ENCODE data around the gene TMEM176B. TPM values are rescaled to one million over a fixed set of nuclear protein-coding genes. Genes with fewer than 3 reads are reported as not detected.

The TMEM176B gene
- total RNA-seq, 1 donor from 2014 or later: not detected

DNA sequence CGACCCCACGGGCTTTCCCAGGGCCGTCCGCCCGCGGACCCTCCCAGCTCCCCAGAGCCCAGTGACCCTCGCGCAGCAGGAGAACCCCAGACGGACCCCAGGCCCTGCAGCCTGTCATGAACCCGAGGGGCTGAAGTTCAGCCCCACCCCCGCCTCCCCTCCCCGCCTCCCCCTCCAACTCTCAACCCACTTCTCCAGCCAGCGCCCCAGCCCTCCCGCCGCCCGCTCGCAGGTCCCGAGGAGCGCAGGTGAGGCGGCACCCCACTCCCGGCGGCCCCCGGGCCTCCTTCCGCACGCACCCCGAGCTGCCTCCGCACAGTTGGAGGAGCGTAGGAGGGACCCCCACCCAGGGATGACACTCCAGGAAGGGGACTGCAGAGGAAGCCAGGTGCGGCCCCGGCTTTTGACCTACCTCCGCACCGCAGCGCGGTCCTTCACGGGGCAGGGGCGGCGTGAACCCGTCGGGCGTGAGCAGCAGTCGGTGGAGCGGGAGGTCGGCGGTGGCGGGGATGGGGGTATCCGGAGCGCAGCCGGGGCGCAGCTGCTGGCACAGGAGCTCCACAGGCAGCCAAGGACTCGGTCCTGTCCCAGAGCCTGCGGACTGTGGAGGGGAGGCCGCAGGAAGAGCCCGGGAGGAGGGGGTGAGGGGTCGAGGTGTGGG is 547 bp upstream of the TMEM176B start, which contains the start of gene TMEM176A:
TMEM176A (plus strand) TSS at position 189 of the 661 bp plus-strand sequence. CDS start 782 bp downstream, outside the sequence.
- Histone ChIP-seq H3K27me3 (ENCODE audit: control insufficient read depth, insufficient read depth, low read length) (peaks cover 19% of the 10 kb centered on the region), H3K36me3 (ENCODE audit: control insufficient read depth, insufficient read depth, low read length) (no peaks in the 10 kb centered on the region), H3K4me3 (ENCODE audit: low read depth, low read length) (no peak within 1 kb of the TSS)
- FAIRE-seq (no peak), DNase-seq (ENCODE audit: low read depth) (no peak)
- TF ChIP-seq, protein P1, sequence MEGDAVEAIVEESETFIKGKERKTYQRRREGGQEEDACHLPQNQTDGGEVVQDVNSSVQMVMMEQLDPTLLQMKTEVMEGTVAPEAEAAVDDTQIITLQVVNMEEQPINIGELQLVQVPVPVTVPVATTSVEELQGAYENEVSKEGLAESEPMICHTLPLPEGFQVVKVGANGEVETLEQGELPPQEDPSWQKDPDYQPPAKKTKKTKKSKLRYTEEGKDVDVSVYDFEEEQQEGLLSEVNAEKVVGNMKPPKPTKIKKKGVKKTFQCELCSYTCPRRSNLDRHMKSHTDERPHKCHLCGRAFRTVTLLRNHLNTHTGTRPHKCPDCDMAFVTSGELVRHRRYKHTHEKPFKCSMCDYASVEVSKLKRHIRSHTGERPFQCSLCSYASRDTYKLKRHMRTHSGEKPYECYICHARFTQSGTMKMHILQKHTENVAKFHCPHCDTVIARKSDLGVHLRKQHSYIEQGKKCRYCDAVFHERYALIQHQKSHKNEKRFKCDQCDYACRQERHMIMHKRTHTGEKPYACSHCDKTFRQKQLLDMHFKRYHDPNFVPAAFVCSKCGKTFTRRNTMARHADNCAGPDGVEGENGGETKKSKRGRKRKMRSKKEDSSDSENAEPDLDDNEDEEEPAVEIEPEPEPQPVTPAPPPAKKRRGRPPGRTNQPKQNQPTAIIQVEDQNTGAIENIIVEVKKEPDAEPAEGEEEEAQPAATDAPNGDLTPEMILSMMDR (IDR thresholded peaks at IDR 0.05; ENCODE audit: insufficient read depth, low read length, severe bottlenecking): no peak

DNA sequence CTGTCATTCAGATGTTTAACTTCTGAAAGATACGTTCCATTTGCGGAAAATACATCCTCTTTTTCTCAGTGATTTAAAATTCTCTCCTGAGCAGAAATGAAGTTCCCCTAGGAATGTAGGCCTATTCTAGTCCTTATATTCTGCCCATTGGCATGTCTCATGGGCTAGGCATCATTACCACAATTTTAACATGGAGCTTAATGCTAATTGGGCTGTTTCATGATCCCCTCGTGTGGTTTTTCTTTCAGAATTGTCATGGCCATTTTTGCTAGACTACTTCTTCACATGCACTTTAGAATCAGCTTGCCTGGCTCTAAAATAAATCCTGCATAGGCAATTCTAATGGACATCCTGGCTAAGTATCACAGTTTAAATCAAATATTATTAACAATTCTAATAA is 1.0 kb downstream of the TMEM176B start:
- FAIRE-seq: no peak
- TF ChIP-seq, protein P1 (IDR thresholded peaks at IDR 0.05; ENCODE audit: insufficient read depth, low read length, severe bottlenecking): no peak
- DNase-seq (ENCODE audit: low read depth): no peak
- H3K4me3 ChIP-seq (ENCODE audit: low read depth, low read length): no peak overlapping the region
- no peaks in the 10 kb centered on the region for H3K36me3 ChIP-seq (ENCODE audit: control insufficient read depth, insufficient read depth, low read length)
- H3K27me3 ChIP-seq (ENCODE audit: control insufficient read depth, insufficient read depth, low read length): peaks cover 20% of the 10 kb centered on the region

DNA sequence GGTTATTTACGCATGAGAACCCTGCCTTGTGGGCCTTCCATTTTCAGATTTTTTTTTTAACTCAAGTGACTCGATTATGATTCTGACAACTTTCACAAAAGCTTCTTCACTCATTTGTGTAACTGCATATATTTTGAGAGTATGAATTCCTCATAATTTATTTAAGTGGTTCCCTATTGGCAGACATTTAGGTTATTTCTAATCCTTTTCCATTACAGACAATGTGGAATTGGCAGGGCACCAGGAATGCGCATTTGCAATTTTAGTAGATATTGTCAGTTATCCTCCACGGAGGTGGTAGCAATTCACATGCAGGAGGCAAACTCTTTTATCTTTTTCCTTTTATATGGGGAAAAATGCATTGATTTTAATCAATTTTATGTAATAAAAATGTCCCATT is 2.5 kb downstream of the TMEM176B start:
- Histone ChIP-seq H3K4me3 (ENCODE audit: low read depth, low read length) (no peak overlapping the region), H3K27me3 (ENCODE audit: control insufficient read depth, insufficient read depth, low read length) (peaks cover 18% of the 10 kb centered on the region), H3K36me3 (ENCODE audit: control insufficient read depth, insufficient read depth, low read length) (no peaks in the 10 kb centered on the region)
- TF ChIP-seq, protein P1 (IDR thresholded peaks at IDR 0.05; ENCODE audit: insufficient read depth, low read length, severe bottlenecking): no peak
- FAIRE-seq (no peak), DNase-seq (ENCODE audit: low read depth) (no peak)

DNA sequence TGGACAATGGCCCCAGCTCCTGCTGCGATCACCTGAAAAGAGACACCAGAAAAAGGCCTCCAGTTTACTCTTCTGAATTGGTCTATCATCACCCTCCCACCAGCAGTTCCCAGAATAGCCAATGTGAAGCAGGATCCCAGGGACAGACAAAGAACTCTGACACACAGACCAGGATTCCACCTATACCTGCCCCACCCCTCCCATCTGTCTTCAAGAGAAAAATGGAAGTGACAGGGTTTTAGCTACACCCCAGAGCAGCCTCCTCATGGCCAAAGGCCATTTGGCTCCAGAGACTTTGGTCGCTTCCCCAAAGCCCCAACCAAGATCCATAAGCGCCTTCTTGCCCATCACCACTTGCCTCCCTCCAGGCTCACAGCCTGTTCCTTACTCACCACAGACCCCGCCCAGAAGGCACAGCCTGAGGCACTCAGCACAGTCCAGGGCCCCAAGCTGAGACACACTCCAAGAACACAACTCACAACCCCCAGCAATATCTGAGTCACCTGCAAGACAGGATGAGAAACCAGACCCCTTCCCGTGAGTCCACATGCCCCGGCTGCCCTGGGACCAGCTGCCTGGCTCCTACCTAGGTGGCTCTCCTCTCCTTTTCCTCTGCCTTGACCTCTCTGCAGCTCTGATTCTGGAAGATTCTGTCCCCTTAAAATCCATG is 6.5 kb downstream of the TMEM176B start:
- TF ChIP-seq, protein P1 (IDR thresholded peaks at IDR 0.05; ENCODE audit: insufficient read depth, low read length, severe bottlenecking): no peak
- H3K36me3 ChIP-seq (ENCODE audit: control insufficient read depth, insufficient read depth, low read length): no peaks in the 10 kb centered on the region
- peaks cover 3% of the 10 kb centered on the region for H3K27me3 ChIP-seq (ENCODE audit: control insufficient read depth, insufficient read depth, low read length)
- no peak overlapping the region for H3K4me3 ChIP-seq (ENCODE audit: low read depth, low read length)
- DNase-seq (ENCODE audit: low read depth) (no peak), FAIRE-seq (no peak)

DNA sequence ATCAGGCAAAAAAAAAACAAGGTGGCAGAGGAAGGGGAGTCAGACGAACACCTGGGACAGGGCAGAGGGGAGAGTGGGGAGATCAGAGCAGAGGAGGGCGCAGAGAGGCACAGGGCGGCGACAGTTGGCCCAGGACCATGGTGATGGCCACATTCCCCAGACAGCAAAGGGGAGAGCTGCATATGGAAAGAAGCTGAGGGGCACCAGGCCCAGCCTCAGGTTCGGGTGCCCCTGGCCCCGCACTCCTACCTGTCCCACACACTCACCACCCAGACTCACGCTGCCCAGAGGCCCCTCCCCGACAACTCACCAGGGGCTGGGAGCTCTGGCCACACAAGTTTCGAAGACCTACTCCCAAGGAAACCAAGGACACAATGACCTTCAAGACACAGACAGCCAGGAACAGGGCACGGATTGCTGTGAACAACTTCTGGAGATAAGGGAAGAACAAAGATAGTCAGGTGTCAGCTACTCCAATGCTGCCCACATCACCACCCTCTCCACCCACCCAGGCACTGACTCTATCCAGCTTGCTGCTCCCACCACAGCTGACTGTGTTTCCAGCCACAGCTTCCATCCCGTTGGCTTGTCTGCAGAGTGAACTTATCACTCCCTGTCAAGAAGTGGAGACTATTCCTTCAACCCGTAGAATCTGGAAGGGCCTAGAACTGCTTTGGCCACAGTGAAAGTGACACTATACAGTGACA is 8.3 kb downstream of the TMEM176B start:
- Histone ChIP-seq H3K4me3 (ENCODE audit: low read depth, low read length) (no peak overlapping the region), H3K27me3 (ENCODE audit: control insufficient read depth, insufficient read depth, low read length) (peaks cover 3% of the 10 kb centered on the region), H3K36me3 (ENCODE audit: control insufficient read depth, insufficient read depth, low read length) (no peaks in the 10 kb centered on the region)
- peak; percentile 64 for FAIRE-seq
- DNase-seq (ENCODE audit: low read depth): no peak
- TF ChIP-seq, protein P1 (IDR thresholded peaks at IDR 0.05; ENCODE audit: insufficient read depth, low read length, severe bottlenecking): no peak

Data from bronchial epithelial cell (primary cell).